GM12892 (cell line): Measurements from ENCODE around the gene TRIM37.

Experiments used
- POLR2A ChIP-seq: IDR thresholded peaks from 2 replicates; pipeline ENCODE4 v1.6.1; 2011; ENCODE audit warnings: low read depth, low read length, control low read depth
- TAF1 ChIP-seq: IDR thresholded peaks from 2 replicates; pipeline ENCODE4 v1.6.1; 2011; ENCODE audit warnings: low read depth, mild to moderate bottlenecking, control low read depth, low read length, borderline replicate concordance

DNA sequence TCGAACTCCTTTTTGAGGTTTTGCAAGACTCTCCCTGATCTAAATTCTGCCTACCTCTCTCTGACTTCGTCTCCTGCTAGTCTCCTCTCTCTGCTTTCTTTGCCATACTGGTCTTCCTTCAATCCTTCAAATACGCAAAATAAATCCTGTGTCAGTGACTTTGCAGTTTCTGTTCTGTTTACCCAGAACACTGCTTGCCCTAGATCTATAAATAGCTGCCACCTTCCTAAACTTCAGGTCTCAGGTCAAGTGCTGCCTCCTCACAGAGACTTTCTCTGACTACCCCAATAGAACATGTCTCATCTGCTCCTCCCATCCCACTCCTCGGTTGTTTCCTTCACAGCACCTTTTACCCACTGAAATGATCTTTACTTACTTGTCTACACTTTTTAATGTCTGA is 78.9 kb downstream of the TRIM37 start:
- TF ChIP-seq POLR2A = no peak
- no peak for TF ChIP-seq TAF1
